ENCODE results near the gene TOB2.

The TOB2 gene

GRCh38 chr22:41446639-41447434 is at the start of gene TOB2:
TOB2 (minus strand) TSS chr22:41446801; CDS start chr22:41437345, 9,456 bp downstream.
- 0 out of 2 replicates have a peak, but pooled peaks have one; percentile 3 for TF ChIP-seq ZFX (IDR thresholded peaks at IDR 0.05)
- TF ChIP-seq CTCF (conservative IDR thresholded peaks at IDR 0.05) = no peak
- peak within 1 kb of the TSS; percentile 99 for H3K27ac ChIP-seq

GRCh38 chr22:41491374-41492100 is 44.9 kb upstream of the TOB2 start:
- TF ChIP-seq CTCF (conservative IDR thresholded peaks at IDR 0.05) = no peak
- no peak overlapping the region for H3K27ac ChIP-seq

- no peak for TF ChIP-seq CTCF (conservative IDR thresholded peaks at IDR 0.05)
- no peak for TF ChIP-seq ZFX (IDR thresholded peaks at IDR 0.05)
- H3K27ac ChIP-seq = no peak overlapping the region
These were observed 42.2 kb upstream of the TOB2 start for GRCh38 chr22:41488596-41489385.

GRCh38 chr22:41488076-41488475 is 41.5 kb upstream of the TOB2 start:
- H3K27ac ChIP-seq = no peak overlapping the region
- TF ChIP-seq CTCF (conservative IDR thresholded peaks at IDR 0.05) (no peak), ZFX (IDR thresholded peaks at IDR 0.05) (no peak)

GRCh38 chr22:41487037-41487935 is 40.7 kb upstream of the TOB2 start:
- no peak overlapping the region for H3K27ac ChIP-seq
- no peak for TF ChIP-seq CTCF (conservative IDR thresholded peaks at IDR 0.05)
- no peak for TF ChIP-seq ZFX (IDR thresholded peaks at IDR 0.05)

- no peak overlapping the region for H3K27ac ChIP-seq
- TF ChIP-seq CTCF (conservative IDR thresholded peaks at IDR 0.05) (no peak), ZFX (IDR thresholded peaks at IDR 0.05) (no peak)
These were observed 38.4 kb upstream of the TOB2 start for GRCh38 chr22:41485033-41485432.

Data from C4-2B (cell line).